Panc1 (cell line): ENCODE data around the gene TRIM10. TPM values are rescaled to one million over a fixed set of nuclear protein-coding genes. Genes with fewer than 3 reads are reported as not detected.
A peak's percentile ranks its signal among the peaks of the same experiment; 100 is the strongest.

Experiments
- ATAC-seq: fragments of 200-7000 bp; cut with Tn5 transposase; 2 replicates; pipeline ENCODE4 v1.9.1; 2020; ENCODE audit warnings: mild to moderate bottlenecking, moderate library complexity
- BruUV-seq: library from RNA; stranded (reverse); fragments of 400-500 nt; replicated peaks from 2 replicates; lab custom pipeline; 2021; lab: Mats Ljungman, UMichigan
- CTCF ChIA-PET: fragments of 300-600 bp; sonication (Branson Sonifier 250); formaldehyde crosslinking; loops from one replicate; lab custom pipeline; 2022; ENCODE audit warnings: antibody characterized with exemption; lab: Charles Lee
- POLR2A ChIA-PET: fragments of 300-600 bp; sonication (Branson Sonifier 250); formaldehyde crosslinking; loops from one replicate; lab custom pipeline; 2022; ENCODE audit warnings: antibody characterized with exemption; lab: Charles Lee
- DNase-seq: peaks from one replicate; pipeline ENCODE4 v3.0.0-alpha.2; 2010; ENCODE audit warnings: low read depth, low spot score
- H3K27ac ChIP-seq: 2 replicates; pipeline ENCODE4 v1.5.1; 2011; ENCODE audit warnings: mild to moderate bottlenecking, low read length, inconsistent platforms
- H3K27me3 ChIP-seq: fragments of 200-500 bp; sonication (Bioruptor generic); 2 replicates; pipeline ENCODE4 v1.6.0; 2014; ENCODE audit warnings: low read length, inconsistent platforms; ENCODE audit not compliant: control insufficient read depth, insufficient read depth
- H3K36me3 ChIP-seq: fragments of 200-500 bp; sonication (Bioruptor generic); 2 replicates; pipeline ENCODE4 v1.5.1; 2014; ENCODE audit warnings: inconsistent platforms, mild to moderate bottlenecking, low read length, moderate library complexity; ENCODE audit not compliant: control insufficient read depth, insufficient read depth
- H3K4me1 ChIP-seq: 2 replicates; pipeline ENCODE4 v1.5.1; 2011; ENCODE audit warnings: inconsistent platforms, mild to moderate bottlenecking, low read length, moderate library complexity; ENCODE audit not compliant: control insufficient read depth, insufficient read depth
- H3K4me3 ChIP-seq, 2 experiments: 2 replicates each; pipeline ENCODE4 v1.5.1; 2011 to 2012; ENCODE audit warnings: low read depth in 2 of 2, low read length in 2 of 2, mild to moderate bottlenecking in 2 of 2, inconsistent platforms in 1 of 2, moderate library complexity in 1 of 2
- H3K9me3 ChIP-seq: fragments of 200-500 bp; sonication (Bioruptor generic); 2 replicates; pipeline ENCODE4 v1.5.1; 2014; ENCODE audit warnings: low read depth, mild to moderate bottlenecking, inconsistent platforms, low read length, moderate library complexity; ENCODE audit not compliant: control insufficient read depth, insufficient read depth
- CTCF ChIP-seq: fragments of 450-650 bp; IDR thresholded peaks from 2 replicates; pipeline ENCODE4 v1.5.1; 2017; ENCODE audit warnings: mild to moderate bottlenecking
- POLR2AphosphoS5 ChIP-seq: IDR thresholded peaks from 2 replicates; pipeline ENCODE4 v1.6.1; 2012; ENCODE audit warnings: mild to moderate bottlenecking, low read depth, low read length, moderate library complexity
- SIN3A ChIP-seq: IDR thresholded peaks from 2 replicates; pipeline ENCODE4 v1.6.1; 2012; ENCODE audit warnings: low read depth, mild to moderate bottlenecking, low read length, moderate library complexity, borderline replicate concordance; ENCODE audit not compliant: insufficient read depth
- TCF7L2 ChIP-seq: IDR thresholded peaks from 2 replicates; pipeline ENCODE4 v1.6.1; 2011; ENCODE audit warnings: mild to moderate bottlenecking, low read depth, low read length, inconsistent platforms
- in situ Hi-C: cut with HindIII; loops from 2 replicates; pipeline ENCODE4 v1.10.0; 2016; ENCODE audit warnings: low sequenced_read_pairs, low pct_unique_long_range_greater_than_20kb
- intact Hi-C: fragments of 100-400 bp; cut with micrococcal nuclease; formaldehyde crosslinking; loops from one replicate; pipeline ENCODE4 v1.10.0; 2022; ENCODE audit not compliant: unreplicated experiment
- total RNA-seq: library from RNA; stranded (reverse); gene quantifications from one replicate; pipeline ENCODE4 v1.2.1, GENCODE V29; 2021; ENCODE audit not compliant: unreplicated experiment
- TF ChIP-seq, protein P1 (sequence below), 2 experiments: IDR thresholded peaks; 2 replicates each; pipeline ENCODE4 v1.6.1; 2011 to 2012; ENCODE audit warnings: low read depth in 2 of 2, control low read depth in 1 of 2, low read length in 1 of 2, mild to moderate bottlenecking in 1 of 2, moderate library complexity in 1 of 2; ENCODE audit not compliant: insufficient read depth in 1 of 2

The TRIM10 gene
- total RNA-seq, 1 experiment from 2014 or later: not detected

- intact Hi-C loops: no loop called here
Observed at GRCh38 chr6:30188541-30188940, 27.5 kb upstream of the TRIM10 start.

GRCh38 chr6:30185846-30186484, 25.0 kb upstream of the TRIM10 start:
- Histone ChIP-seq H3K36me3 (peaks cover 6% of the 10 kb centered on the region), H3K9me3 (no peaks in the 10 kb centered on the region), H3K27me3 (no peaks in the 10 kb centered on the region), H3K4me1 (no peaks in the 10 kb centered on the region), H3K27ac (no peak overlapping the region), H3K4me3 (no peak overlapping the region)
- TSS peak; percentile 87 for BruUV-seq
- ChIA-PET CTCF (no interaction called here), POLR2A (no interaction called here)
- ATAC-seq: no peak
- in situ Hi-C loops (no loop called here), intact Hi-C loops (no loop called here)
- TF ChIP-seq, protein P1, sequence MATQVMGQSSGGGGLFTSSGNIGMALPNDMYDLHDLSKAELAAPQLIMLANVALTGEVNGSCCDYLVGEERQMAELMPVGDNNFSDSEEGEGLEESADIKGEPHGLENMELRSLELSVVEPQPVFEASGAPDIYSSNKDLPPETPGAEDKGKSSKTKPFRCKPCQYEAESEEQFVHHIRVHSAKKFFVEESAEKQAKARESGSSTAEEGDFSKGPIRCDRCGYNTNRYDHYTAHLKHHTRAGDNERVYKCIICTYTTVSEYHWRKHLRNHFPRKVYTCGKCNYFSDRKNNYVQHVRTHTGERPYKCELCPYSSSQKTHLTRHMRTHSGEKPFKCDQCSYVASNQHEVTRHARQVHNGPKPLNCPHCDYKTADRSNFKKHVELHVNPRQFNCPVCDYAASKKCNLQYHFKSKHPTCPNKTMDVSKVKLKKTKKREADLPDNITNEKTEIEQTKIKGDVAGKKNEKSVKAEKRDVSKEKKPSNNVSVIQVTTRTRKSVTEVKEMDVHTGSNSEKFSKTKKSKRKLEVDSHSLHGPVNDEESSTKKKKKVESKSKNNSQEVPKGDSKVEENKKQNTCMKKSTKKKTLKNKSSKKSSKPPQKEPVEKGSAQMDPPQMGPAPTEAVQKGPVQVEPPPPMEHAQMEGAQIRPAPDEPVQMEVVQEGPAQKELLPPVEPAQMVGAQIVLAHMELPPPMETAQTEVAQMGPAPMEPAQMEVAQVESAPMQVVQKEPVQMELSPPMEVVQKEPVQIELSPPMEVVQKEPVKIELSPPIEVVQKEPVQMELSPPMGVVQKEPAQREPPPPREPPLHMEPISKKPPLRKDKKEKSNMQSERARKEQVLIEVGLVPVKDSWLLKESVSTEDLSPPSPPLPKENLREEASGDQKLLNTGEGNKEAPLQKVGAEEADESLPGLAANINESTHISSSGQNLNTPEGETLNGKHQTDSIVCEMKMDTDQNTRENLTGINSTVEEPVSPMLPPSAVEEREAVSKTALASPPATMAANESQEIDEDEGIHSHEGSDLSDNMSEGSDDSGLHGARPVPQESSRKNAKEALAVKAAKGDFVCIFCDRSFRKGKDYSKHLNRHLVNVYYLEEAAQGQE (IDR thresholded peaks at IDR 0.05; ENCODE audit: insufficient read depth in 1 of 2, low read depth in 2 of 2, low read length in 1 of 2): no peak
- TF ChIP-seq CTCF (no peak), POLR2AphosphoS5 (no peak), SIN3A (no peak), TCF7L2 (no peak)
- DNase-seq: no peak

More at GRCh38 chr6:30188541-30188940, 27.5 kb upstream of the TRIM10 start:
- in situ Hi-C loops: no loop called here
- ChIA-PET CTCF (no interaction called here), POLR2A (no interaction called here)
- Histone ChIP-seq H3K27ac (no peak overlapping the region), H3K27me3 (no peaks in the 10 kb centered on the region), H3K4me1 (no peaks in the 10 kb centered on the region), H3K4me3 (no peak overlapping the region), H3K9me3 (no peaks in the 10 kb centered on the region), H3K36me3 (peaks cover 9% of the 10 kb centered on the region)
- BruUV-seq: no TSS peak
- TF ChIP-seq, protein P1 (IDR thresholded peaks at IDR 0.05; ENCODE audit: insufficient read depth in 1 of 2, low read depth in 2 of 2, low read length in 1 of 2): no peak
- no peak for TF ChIP-seq CTCF
- no peak for TF ChIP-seq TCF7L2
- TF ChIP-seq SIN3A: no peak
- no peak for TF ChIP-seq POLR2AphosphoS5
- DNase-seq (no peak), ATAC-seq (no peak)
